NCI-H526 (cell line): Measurements from ENCODE around the gene CFAP210.
"Not testable (repeated sequence)": the region's sequence is repeated elsewhere in the genome, so short reads cannot be mapped to it uniquely, and the experiment has no call there.

Source experiments
- DNase-seq, 2 experiments: peaks; one replicate each; lab custom pipeline; 2025; lab: John Stamatoyannopoulos, UW

CFAP210 gene

DNA sequence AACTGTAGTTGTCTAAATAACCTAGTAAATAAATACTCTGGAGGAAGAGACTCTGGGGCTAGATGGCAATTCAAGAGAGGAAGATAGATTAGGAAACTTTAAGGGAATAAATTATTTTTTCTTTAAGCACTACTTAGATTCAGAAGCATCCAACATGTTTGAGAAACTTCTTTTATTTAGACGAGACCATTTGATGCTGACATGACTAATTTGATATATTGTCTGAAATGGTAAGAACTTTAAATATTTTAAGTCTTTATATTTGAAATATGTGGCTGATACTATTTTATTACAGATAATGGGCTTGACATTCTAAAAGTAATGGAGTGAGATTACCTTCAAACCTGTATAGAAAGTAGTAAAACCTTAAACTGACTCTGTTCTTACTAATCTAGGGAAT is 73.7 kb downstream of the CFAP210 start:
- DNase-seq: no peak

DNA sequence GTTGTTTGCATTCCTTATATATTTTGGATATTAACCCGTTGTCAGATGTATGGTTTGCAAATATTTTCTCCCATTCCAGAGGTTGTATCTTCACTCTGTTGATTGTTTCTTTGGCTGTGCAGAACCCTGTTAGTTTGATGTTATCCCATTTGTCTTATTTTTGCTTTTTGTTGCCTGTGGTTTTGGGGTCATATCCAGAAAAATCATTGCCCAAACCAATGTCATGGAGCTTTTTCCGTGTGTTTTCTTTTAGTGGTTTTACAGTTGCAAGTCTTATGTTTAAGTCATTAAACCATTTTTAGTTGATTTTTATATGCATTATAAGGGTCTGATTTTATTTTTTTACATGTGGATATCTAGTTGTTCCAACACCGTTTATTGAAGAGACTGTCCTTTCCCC is 74.3 kb downstream of the CFAP210 start:
- DNase-seq: no peak

DNA sequence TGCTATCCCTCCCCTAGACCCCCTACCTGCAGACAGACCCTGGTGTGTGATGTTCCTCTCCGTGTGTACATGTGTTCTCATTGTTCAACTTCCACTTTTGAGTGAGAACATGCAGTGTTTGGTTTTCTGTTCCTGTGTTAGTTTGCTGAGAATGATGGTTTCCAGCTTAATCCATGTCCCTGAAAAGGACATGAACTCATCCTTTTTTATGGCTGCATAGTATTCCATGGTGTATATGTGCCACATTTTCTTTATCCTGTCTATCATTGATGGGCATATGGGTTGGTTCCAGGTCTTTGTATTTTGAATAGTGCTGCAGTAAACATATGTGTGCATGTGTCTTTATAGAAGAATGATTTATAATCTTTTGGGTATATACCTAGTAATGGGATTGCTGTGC is 78.2 kb downstream of the CFAP210 start:
- not testable (repeated sequence) for DNase-seq

DNA sequence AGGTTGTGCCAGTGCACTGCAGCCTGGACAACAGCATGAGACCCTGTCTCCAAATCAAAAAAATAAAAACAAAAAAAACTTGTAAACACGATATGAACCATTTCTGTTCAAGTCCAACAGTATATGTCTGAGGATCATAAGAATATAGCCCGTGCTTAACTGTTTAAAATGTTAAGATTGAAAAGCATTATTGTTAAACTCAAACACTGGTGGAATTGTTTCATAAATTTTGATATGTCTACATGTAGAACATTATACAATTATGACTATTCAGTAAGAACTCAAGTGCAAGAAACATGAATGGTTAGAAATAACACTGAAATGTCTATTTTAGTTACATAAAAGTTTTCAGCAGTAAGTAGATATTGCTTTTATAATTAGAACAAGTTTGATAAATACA is 80.3 kb downstream of the CFAP210 start:
- no peak for DNase-seq

DNA sequence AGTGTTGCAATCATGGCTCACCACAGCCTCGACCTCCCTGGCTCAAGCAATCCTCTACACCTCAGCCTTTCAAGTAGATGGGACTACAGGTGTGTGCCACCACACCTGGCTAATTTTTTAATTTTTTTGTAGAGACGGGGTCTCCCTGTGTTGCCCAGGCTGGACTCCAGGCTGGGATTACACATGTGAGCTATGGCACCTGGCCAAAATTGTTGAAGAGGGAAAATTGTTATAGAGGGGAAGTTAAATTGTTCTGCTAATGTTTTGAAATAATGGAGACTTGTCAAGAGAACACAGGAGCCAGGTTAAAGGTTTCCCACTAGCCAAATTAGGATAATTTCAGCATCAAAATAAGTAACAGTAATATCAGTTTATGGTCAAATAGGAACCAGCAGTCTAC is 84.9 kb downstream of the CFAP210 start:
- DNase-seq: no peak

DNA sequence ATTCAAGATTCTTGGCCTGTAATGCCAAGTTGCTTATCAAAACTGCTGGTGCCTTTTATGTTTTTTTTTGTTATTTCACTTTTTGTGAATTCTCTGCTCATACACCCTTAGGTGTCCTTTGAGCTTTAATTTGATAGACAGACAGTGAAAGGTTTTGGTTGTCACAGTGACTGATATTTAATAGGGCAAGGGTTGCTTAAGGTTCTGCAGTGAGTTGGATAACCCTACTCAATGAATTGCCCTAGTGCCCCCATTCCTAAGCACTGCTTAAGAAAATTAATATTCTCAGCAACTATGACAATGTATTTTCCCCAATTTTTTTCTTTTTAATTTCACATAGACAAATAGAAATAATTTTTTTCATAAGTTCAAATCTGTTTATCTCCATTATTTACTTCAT is 94.6 kb downstream of the CFAP210 start:
- no peak for DNase-seq

DNA sequence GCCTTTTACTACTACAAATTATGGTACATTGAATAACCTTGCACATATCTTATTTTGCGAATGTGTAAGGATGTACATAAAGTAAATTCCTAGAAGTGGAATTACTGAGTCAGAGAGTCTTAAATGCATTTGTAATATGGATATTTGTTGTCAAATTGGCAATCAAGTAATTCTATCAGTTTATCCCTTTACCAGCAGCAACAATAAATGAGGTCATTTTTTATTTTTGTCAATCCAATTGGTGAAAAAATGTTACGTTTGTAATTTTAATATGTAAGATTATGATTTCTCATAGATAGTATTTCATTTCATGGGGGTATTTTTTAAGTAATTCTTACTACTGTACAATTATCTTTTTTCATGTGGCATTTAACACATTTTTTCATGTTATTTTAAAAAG is 95.2 kb downstream of the CFAP210 start:
- no peak for DNase-seq

DNA sequence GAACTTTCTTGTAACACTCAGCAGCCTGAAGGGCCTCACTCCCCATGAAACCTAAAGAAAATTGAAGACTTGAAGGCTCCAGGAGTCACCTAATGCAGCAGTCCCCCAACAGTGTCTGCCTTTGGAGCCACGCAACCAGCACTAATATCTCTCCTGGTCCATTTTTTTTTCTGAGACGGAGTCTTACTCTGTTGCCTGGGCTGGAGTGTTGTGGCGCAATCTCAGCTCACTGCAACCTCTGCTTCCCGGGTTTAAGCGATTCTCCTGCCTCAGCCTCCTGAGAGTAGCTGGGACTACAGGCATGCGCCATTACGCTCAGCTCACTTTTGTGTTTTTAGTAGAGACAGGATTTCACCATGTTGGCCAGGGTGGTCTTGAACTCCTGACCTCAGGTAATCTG is 97.7 kb downstream of the CFAP210 start:
- not testable (repeated sequence) for DNase-seq
